Measurements from ENCODE around the gene SPOCK2.

The SPOCK2 gene

DNA sequence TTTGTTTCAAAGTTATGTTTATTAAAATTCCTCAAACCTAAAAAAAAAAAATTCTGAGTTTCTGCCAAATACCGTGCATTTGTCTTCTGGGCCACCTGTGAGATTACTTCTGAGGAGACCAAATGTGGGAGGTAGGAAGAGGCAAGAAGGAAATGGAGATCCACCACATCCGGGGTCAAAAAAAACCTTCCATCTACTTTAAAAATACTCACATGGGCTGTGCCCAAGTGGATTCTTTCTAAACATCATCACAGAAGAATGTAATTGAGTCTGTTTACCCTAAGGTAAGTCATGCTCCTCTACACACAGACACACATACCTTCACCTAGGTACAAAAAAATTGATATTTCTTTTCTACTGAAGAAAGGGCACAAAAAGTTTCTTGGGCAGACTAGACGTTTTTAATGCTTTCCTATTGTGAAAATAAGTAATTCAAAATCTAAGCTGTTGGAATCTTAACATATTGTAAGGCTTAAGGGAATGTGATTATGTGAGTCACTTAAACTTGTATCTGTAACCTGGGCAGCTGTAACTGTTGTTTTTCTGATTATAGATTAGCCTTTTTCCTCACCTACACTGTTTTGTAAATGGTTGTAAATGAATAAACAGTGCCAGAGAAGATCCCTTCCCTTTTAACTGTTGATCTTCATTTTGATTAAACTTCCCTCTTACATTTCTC lies 19.1 kb upstream of the SPOCK2 start:
- DNase-seq (ENCODE audit: low spot score), result peak; percentile 41

DNA sequence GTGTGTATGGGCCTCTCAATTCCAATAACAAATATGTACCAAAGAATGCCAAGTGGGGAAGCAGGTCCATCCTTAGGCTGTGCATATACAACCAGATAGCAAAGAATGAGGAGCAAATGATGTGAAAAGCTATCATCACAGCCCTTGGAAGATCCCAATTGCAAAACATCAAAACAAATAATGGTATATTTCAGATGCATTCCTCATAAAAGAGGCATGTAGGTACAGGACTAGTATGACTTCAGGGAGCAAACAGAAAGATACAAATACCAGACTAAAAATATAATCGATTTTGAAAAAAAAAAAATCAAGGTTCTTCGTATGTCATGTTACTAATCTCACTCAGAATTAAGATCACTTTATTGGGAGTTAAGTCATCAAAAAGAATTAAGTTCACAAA lies 18.5 kb upstream of the SPOCK2 start:
- DNase-seq (ENCODE audit: low spot score), result no peak

- no peak for DNase-seq (ENCODE audit: low spot score)
These were observed 18.0 kb upstream of the SPOCK2 start for GRCh38 chr10:72106154-72106849.

DNA sequence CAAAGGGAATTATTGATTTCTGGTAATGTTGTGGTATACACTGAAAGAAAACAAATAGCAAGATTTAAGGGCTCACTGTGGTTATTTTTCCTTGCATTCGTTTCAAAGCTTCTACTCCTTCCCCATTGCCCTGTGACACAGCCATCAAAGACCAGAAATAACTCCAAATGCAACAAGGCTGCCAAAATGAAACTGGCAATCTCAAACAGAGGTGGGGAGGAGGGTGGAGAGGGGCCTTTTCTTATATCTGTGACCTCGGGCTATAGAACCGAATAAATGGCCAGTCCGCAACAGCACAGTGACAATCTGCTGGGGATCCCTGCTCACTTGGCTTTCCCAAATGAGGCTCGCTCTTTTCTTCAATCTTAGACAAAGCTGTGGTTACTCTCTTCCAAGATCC lies 17.4 kb upstream of the SPOCK2 start:
- DNase-seq (ENCODE audit: low spot score), result no peak

GRCh38 chr10:72105098-72105475 lies 16.7 kb upstream of the SPOCK2 start:
- no peak for DNase-seq (ENCODE audit: low spot score)

GRCh38 chr10:72104472-72105097 lies 16.2 kb upstream of the SPOCK2 start:
- DNase-seq (ENCODE audit: low spot score), result no peak

GRCh38 chr10:72099600-72099921 lies 11.2 kb upstream of the SPOCK2 start:
- no peak for DNase-seq (ENCODE audit: low spot score)

DNA sequence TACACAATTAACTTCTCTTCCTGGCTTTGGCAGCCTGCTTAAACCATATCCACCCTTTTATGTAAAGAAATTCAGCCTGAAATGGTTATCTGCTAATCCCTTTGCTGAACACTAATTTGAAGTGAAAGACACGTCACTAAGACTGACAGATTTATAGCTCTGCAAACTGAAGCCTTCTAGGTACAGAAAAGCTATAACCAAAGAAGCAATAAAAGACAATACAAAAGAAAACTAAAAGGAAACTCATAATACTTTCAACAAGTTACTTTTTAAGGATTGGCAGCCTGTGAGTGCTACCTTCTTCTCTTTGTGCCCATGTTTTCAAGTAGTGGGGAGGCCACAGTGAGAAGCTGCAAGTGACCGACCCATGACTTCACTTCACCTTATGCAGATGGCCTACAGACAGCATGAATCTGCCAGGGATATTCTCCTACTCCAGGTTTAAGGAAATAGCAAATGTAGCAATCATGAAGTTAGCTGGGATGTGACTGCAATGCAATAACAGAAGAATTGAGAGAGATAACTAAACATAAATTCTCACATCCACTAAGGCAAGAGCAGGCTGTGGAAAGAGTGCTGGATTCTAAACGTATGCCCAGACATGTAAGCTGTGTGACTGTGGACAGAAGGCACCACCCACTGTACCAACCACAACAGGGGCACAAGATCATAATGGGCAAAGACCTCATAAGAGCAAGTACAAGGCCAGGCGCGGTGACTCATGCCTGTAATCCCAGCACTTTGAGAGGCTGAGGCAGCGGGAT lies 10.7 kb upstream of the SPOCK2 start:
- no peak for DNase-seq (ENCODE audit: low spot score)

- no peak for DNase-seq (ENCODE audit: low spot score)
These were observed 10.0 kb upstream of the SPOCK2 start for GRCh38 chr10:72098301-72098835.

DNA sequence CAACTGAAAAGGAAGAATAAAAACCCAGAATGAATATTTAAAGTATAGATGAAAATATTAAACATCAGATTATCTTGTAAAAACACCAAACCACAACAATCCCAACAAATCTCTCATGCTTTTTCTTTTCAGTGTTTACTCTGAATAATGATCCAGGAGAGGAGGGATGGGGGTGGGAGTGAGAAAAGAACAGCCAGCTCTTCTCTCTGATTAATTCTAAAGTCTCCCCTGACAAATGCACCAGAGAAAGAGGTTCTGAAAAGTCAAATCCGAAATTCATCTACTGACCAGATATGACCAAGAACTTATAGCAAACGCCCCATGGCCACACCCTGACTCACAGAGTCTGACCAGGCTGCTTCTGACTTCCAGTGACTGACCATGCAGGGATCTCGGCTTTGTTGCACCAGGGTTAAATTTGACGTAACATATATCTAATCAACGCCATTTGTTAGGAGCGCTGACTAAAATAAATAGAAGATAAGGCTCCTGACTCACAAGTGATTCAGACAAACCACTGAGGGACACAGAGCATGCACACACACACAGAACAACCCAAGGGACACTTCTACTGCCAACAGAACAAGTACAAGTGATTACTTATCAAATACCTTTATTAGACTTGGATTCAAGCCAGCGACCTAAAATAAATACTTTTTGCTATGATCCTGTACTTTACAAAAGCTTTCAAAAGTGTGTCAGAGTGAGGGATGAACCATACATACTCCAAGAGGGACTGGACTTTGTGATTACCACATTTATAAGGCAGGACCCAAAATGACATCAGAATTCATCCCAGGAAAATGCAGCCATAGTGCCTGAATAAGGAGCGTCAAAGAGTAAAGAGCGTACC lies 9.3 kb upstream of the SPOCK2 start:
- no peak for DNase-seq (ENCODE audit: low spot score)

DNA sequence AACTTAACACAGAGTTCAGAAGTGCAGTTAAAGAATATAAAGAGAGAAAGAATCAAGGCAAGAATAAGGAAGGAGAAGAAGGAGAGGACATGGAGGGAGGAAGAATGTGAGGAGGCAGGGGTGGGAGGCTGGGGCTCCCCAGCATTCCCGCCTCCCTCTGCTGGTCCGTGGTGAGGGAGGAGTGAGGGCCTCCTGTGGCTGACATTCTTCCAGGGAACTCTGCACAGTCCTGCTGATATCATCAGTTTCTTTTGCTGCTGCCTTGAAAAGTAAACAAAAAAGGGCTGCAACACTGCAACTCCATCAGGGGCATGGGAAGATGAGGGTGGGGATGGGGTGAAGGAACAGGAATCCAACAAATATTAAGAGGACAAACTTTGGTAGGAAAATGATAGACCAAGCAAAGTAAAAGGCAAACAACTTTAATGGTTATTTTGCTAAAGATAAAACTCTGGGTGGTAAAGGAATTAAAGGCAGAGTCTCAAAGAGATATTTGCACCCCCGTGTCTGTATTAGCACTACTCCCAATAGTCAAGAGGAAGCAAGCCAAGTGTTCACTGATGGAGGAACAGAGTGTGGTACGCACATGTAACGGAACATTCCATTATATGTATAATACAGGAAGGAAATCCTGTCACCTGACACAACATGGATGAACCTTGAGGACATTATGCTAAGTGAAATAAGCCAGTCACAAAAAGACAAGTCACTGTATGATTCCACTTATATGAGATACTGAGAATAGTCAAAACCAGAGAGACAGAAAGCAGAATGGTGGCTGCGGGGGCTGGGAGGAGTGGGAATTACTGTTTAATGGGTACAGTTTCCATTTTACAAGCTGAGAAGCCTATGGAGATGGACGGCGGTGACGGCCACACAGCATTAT lies 8.0 kb upstream of the SPOCK2 start:
- no peak for DNase-seq (ENCODE audit: low spot score)

- DNase-seq (ENCODE audit: low spot score), result peak; percentile 52
These were observed 6.8 kb upstream of the SPOCK2 start for GRCh38 chr10:72095195-72095594.

- no peak for DNase-seq (ENCODE audit: low spot score)
These were observed 6.2 kb upstream of the SPOCK2 start for GRCh38 chr10:72094574-72094973.

GRCh38 chr10:72093450-72093849 lies 5.1 kb upstream of the SPOCK2 start:
- DNase-seq (ENCODE audit: low spot score), result no peak

DNA sequence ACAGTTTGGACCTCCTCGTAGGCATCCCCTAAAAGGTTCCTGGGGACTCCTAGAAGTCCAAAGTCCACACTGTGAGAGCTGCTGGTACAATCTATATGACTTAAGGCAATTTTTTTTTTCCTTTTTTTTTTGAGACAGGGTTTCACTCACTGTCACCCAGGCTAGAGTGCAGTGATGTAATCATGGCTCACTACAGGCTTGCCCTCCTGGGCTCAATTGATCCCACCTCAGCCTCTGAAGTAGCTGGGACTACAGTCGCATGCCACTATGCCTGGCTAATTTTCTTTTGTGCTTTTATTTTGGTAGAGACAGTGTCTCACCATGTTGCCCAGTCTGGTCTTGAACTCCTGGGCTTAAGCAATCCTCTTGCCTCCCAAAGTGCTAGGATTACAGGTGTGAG lies 4.6 kb upstream of the SPOCK2 start:
- DNase-seq (ENCODE audit: low spot score), result no peak

DNA sequence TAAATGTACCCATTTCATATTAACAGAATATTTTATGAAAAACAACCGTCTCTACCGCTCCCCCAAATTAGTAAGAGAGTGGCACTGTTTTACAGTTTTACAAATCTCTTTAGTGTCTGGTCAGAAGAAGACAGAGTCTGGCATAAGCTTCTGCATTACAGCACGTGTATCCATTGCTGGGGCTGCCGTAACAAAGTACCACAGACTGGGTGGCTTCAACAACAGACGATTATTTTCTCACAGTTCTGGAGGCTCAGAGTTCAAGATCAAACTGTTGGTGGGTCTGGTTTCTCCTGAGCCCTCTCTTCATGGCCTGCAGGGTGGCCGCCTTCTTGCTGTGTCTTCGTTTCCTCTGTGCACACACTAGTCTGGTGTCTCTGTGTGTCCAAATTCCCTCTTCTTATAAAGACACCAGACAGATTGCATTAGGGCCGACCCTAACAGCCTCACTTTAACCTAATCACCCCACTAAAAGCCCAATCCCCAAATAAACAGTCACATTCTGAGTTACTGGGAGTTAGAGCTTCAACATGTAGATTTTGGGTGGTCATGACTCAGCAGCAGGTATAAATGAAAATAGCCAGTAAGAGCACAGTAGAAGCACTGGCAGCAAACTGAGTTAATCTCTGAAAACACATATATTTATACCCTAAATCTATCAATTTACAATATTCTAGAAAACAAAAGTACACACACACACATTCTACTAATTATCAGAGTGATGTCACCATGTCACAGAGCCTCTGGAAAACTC lies 4.0 kb upstream of the SPOCK2 start:
- DNase-seq (ENCODE audit: low spot score), result no peak

DNA sequence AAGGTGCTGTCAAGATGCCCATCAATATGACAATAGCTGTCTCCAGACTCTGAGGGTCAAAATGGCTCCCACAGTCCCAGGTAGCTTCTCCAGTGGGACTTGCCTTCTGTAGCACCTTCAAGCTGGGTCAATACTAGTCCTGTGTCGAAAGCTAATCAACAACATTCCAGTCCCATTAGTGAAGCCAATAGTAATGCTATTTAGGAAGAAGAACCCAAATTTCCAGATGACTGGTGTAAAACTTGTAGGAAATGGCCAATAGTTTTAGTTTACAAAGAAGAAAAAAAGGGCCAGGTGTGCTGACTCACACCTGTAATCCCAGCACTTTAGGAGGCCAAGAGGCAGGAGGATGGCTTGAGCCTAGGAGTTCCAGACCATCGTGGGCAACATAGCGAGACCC lies 2.0 kb upstream of the SPOCK2 start:
- no peak for DNase-seq (ENCODE audit: low spot score)

DNA sequence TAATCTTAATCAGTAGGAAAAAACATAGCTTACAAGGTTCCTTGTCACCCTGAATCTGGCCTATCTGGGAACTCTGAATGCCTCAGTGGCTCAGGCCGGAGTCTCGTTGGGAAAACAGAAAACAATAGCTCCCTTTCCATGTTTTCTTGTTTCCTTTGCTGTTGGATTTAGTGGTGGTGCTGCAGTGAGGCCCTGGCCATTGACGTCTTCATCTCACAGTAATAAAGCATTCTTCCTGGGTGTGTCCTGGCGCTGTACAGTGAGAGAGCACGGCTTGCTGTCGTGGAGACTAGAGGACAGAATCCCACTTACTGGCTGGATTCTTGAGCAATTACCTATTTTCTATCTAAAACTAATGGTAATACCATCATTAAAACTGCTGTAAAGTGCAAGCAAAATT lies 1.3 kb upstream of the SPOCK2 start:
- DNase-seq (ENCODE audit: low spot score), result no peak

GRCh38 chr10:72088889-72089575 lies 681 bp upstream of the SPOCK2 start:
- DNase-seq (ENCODE audit: low spot score), result peak; percentile 58
